Kidney epithelial cell (primary cell): ENCODE results near the gene ANKFY1. TPM values are rescaled to one million over a fixed set of nuclear protein-coding genes. Genes with fewer than 3 reads are reported as not detected.

Experiments
- DNase-seq: peaks from one replicate; pipeline ENCODE4 v3.0.0-alpha.2; 2010; ENCODE audit warnings: low read depth
- H3K27me3 ChIP-seq: 2 replicates; pipeline ENCODE4 v1.6.0; 2011; ENCODE audit warnings: low read length; ENCODE audit not compliant: control insufficient read depth, insufficient read depth
- H3K36me3 ChIP-seq: 2 replicates; pipeline ENCODE4 v1.5.1; 2011; ENCODE audit warnings: low read length; ENCODE audit not compliant: control insufficient read depth, insufficient read depth
- H3K4me3 ChIP-seq: 2 replicates; pipeline ENCODE4 v1.5.1; 2011; ENCODE audit warnings: low read depth, mild to moderate bottlenecking, control low read depth, low read length
- CTCF ChIP-seq: IDR thresholded peaks from 2 replicates; pipeline ENCODE4 v1.5.1; 2011; ENCODE audit warnings: mild to moderate bottlenecking, moderate library complexity, low read length, control low read depth, inconsistent platforms; ENCODE audit not compliant: insufficient read depth, poor library complexity, severe bottlenecking
- total RNA-seq: library from RNA; depleted of rRNA; stranded (reverse); fragments of >200 nt; gene quantifications from 2 replicates; pipeline ENCODE4 v1.2.3, GENCODE V29; 2015

The ANKFY1 gene
- total RNA-seq, 1 donor from 2014 or later: 39.4 TPM

DNA sequence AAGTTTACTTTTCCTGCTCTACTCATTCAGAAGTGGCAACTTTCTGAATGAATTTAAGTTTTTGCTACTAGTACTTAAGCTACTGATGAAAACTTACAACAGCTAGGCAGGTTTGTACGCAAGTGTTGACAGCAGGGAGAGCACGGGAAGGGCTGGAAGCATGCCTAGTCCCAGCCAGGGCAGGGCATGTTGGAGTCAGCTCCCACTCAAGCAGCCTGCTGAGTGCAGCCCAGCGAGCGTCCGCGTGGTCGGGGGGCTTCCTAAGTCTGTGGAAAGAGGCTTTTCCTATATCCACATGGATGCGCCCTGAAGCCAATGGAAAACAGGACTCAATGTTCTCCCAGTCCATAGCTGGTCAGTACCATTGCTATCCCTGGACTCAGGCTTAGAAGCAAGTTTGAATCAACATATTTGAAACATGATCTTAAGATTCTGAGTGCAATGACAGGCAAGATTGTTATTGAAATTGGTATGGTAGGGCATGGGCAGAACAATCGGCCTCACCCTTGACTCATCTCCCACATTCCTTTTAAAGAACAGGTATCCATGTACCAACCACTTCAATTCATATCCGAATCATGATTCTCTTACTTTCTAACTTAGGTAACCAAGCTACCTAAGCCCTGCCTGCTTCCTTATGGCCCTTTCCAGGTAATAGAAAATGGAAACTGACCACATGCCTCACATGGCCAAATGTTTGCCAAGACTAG, 98.3 kb downstream of the ANKFY1 start:
- H3K4me3 ChIP-seq: no peak overlapping the region
- DNase-seq: no peak
- H3K27me3 ChIP-seq: no peaks in the 10 kb centered on the region
- TF ChIP-seq CTCF: no peak
- no peaks in the 10 kb centered on the region for H3K36me3 ChIP-seq

GRCh38 chr17:4163951-4164350, 99.8 kb downstream of the ANKFY1 start:
- H3K27me3 ChIP-seq: no peaks in the 10 kb centered on the region
- no peak for DNase-seq
- TF ChIP-seq CTCF: no peak
- no peak overlapping the region for H3K4me3 ChIP-seq
- no peaks in the 10 kb centered on the region for H3K36me3 ChIP-seq

GRCh38 chr17:4162775-4163466, 100.9 kb downstream of the ANKFY1 start:
- no peak for TF ChIP-seq CTCF
- H3K4me3 ChIP-seq: no peak overlapping the region
- no peak for DNase-seq

GRCh38 chr17:4162321-4162720, 101.5 kb downstream of the ANKFY1 start:
- Histone ChIP-seq H3K4me3 (no peak overlapping the region), H3K27me3 (no peaks in the 10 kb centered on the region), H3K36me3 (no peaks in the 10 kb centered on the region)
- DNase-seq: no peak
- no peak for TF ChIP-seq CTCF

More at GRCh38 chr17:4162775-4163466, 100.9 kb downstream of the ANKFY1 start:
- Histone ChIP-seq H3K27me3 (no peaks in the 10 kb centered on the region), H3K36me3 (no peaks in the 10 kb centered on the region)

DNA sequence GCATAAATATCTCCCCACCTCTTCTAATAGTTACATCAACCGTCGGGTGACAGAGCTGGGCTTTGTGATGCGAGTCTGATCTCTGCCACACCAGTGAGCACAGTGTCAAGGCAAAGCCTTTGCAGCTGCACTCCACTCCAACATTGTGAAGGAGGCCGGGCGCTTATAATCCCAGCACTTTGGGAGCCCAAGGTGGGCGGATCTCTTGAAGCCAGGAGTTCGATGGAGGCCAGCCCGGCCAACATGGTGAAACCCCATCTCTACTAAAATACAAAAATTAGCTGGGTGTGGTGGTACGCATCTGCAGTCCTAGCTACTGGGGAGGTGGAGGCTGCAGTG, 101.8 kb downstream of the ANKFY1 start:
- H3K27me3 ChIP-seq: no peaks in the 10 kb centered on the region
- H3K36me3 ChIP-seq: no peaks in the 10 kb centered on the region
- no peak overlapping the region for H3K4me3 ChIP-seq
- TF ChIP-seq CTCF: no peak
- DNase-seq: no peak
